GM18498 (cell line): Measurements from ENCODE around the gene RICTOR.

Experiments
- ATAC-seq: cut with Tn5 transposase; IDR thresholded peaks from one replicate; pipeline ENCODE4 v1.9.1; 2021; ENCODE audit warnings: mild to moderate bottlenecking, moderate library complexity; ENCODE audit not compliant: unreplicated experiment

Gene RICTOR, protein sequence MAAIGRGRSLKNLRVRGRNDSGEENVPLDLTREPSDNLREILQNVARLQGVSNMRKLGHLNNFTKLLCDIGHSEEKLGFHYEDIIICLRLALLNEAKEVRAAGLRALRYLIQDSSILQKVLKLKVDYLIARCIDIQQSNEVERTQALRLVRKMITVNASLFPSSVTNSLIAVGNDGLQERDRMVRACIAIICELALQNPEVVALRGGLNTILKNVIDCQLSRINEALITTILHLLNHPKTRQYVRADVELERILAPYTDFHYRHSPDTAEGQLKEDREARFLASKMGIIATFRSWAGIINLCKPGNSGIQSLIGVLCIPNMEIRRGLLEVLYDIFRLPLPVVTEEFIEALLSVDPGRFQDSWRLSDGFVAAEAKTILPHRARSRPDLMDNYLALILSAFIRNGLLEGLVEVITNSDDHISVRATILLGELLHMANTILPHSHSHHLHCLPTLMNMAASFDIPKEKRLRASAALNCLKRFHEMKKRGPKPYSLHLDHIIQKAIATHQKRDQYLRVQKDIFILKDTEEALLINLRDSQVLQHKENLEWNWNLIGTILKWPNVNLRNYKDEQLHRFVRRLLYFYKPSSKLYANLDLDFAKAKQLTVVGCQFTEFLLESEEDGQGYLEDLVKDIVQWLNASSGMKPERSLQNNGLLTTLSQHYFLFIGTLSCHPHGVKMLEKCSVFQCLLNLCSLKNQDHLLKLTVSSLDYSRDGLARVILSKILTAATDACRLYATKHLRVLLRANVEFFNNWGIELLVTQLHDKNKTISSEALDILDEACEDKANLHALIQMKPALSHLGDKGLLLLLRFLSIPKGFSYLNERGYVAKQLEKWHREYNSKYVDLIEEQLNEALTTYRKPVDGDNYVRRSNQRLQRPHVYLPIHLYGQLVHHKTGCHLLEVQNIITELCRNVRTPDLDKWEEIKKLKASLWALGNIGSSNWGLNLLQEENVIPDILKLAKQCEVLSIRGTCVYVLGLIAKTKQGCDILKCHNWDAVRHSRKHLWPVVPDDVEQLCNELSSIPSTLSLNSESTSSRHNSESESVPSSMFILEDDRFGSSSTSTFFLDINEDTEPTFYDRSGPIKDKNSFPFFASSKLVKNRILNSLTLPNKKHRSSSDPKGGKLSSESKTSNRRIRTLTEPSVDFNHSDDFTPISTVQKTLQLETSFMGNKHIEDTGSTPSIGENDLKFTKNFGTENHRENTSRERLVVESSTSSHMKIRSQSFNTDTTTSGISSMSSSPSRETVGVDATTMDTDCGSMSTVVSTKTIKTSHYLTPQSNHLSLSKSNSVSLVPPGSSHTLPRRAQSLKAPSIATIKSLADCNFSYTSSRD (N-terminal part only)

GRCh38 chr5:39074017-39074814 is at the start of gene RICTOR:
Gene RICTOR, minus strand, starts transcription at chr5:39074399. Its CDS starts 22 bp downstream, at chr5:39074377.
- peak; percentile 79 for ATAC-seq

- ATAC-seq, result no peak
Observed at GRCh38 chr5:39121922-39122321, 47.7 kb upstream of the RICTOR start.

- no peak for ATAC-seq
Observed at GRCh38 chr5:39121315-39121714, 47.1 kb upstream of the RICTOR start.

DNA sequence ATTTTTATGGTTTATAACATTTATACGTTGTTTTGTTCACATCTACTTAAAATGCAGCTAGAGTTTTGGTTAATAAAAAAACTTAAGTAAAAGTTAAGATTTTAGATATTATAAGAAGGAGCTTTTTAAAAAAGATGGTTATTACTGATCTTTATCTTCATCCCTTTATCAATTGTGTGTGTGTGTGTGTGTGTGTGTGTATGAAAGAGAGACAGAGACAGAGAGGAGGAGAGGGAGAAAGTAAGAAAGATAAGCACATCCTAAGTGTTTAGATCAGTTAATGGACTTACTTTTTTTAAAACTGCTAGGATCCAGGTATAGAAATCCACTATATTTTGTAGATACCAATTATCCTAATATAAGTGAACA is 45.8 kb upstream of the RICTOR start:
- no peak for ATAC-seq

GRCh38 chr5:39119404-39120051 is 45.3 kb upstream of the RICTOR start:
- no peak for ATAC-seq

DNA sequence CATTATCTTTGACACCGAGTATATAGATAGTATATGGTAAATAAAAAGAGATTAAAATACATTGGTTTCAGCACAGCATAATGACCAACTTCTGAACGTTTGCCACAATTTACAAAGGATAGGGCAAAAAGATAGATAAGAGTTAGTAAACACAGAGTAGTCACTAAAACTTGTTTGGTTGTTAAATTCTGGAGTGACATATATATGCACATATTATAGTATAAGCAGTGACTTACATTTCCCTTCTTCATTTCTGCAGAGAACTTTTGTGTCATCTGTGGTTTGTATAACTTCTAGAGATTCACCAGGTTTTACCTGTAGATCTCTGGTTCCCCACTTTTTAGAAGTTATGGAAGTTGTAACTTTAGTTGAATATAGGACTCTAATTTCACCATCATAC is 44.4 kb upstream of the RICTOR start:
- ATAC-seq, result no peak

GRCh38 chr5:39117401-39117800 is 43.2 kb upstream of the RICTOR start:
- ATAC-seq, result no peak

DNA sequence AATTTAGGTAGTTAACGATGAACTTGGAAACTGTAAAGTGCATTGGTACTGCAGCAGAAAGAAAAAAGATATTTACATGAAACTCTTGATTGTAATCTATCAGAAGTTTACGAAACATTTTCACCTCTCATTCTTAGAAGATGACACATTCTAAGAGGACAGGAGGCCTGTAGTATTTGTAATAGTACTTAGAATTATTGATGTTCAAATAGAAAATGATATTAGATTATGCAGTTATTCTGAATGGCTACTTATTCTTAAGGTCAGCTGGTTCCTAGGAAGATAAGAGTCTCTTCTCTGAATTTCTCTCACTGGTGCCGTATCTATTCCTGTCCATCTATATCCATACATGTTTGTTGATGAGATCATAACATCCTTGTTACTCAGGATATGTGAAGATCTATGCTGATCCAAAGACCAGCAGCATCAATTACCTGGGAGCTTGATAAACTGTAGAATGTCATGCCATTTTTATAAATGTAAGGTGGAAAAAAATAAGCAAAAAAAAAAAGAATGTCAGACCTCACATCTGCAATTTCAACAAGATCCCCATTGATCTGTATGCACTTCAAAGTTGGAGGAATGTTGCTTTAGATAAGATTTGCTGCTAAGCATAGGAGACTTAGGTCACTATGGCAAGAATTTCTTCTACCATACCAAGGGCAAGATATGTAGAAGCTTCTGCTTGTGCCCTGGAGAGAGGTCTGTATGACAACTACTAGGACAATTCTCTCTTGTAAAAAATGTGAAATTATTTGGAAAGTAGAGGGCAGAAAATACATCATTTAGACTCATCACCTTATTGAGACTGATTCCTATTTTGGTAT is 42.4 kb upstream of the RICTOR start:
- no peak for ATAC-seq

DNA sequence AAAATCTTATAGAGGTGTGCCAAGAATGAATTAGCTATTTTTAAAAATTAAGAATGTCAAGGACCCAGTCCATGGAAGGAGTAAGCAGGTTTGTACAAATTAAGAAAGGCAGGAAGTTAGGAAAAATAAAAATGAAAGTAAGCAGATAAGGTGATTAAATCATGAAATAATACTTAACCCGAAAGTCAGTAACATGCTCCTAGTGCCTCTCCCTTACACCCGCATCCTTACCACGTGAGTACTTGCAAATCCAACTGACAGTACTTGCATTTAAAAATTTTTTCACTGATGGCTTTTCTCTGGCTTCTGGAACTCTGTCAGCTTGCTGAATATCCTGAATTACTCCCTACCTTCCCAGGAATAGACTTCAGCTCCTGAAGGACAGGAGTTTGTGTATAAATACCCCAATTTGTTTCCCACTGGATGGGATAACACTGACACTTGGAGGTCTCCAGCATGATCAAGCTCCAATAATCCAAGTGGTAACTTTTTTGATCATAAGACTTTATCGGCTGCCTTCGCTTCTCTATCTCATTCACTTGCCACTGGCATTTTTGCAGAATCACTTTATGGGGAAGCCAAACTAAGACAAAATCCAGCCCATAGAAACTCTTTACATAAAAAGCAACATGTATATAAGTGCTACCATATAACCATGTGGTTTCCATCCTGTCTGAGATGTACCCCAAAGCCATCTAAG is 41.6 kb upstream of the RICTOR start:
- ATAC-seq, result no peak

DNA sequence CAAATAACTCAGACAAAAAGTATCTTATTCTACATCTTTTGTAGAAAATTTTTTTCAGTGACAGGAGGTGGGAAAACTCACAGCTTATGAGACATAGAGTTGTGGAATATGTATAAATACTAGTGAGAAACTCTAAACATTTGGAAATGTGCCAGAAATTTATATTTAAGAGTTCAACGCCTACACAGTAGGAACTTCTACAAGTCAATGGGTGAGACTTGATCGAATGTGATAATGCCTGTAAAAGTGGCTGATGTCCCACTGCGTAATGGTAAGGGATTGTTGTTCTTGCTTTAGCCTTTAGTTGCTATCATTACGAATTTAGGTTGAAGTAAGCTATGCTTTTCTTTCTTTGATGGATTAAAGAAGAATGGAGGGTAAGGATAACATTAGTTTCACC is 40.0 kb upstream of the RICTOR start:
- ATAC-seq, result no peak

GRCh38 chr5:39113354-39113953 is 39.3 kb upstream of the RICTOR start:
- no peak for ATAC-seq

- no peak for ATAC-seq
Observed at GRCh38 chr5:39109606-39110005, 35.4 kb upstream of the RICTOR start.

GRCh38 chr5:39108987-39109386 is 34.8 kb upstream of the RICTOR start:
- ATAC-seq, result no peak

- ATAC-seq, result no peak
Observed at GRCh38 chr5:39107350-39107749, 33.2 kb upstream of the RICTOR start.

DNA sequence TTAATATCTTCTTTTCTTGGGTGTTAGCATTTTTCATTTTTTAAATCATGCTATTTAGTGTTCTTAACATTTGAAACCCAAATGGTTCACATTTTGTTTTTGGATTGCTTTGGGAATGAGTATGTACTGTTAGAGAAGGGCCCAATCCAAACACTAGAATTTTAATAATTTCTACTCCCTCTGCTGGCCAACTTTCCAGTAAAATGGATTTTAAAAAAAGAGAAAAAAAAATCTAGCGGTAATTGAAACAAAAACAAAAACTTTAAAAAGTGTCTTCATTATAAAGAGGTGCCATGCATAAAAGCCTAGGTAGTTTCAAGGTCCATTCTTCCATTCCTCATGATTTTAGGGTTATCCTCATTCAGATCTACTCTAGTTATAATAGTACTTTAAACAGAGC is 32.1 kb upstream of the RICTOR start:
- ATAC-seq, result no peak

DNA sequence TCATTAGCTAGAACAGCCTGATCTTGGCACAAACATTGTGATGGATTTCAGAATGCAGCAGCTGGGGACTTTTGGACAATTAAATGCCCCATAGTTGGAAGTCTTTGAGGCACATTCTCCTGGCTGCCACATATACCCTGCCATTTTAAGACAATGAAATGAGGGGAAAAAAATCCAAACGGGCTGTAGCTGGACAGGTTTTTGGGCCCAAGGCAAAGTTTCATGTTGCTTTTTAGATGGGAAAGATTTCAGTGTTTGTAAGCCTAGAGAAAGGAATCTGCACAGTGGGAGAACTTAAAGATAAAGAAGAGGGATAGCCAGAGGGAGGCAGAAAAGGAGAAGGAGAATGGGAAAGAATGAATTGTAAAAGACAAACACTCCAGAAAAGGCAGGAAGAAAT is 30.0 kb upstream of the RICTOR start:
- no peak for ATAC-seq

- no peak for ATAC-seq
Observed at GRCh38 chr5:39102684-39103155, 28.5 kb upstream of the RICTOR start.
